GM19463 (cell line): ENCODE results near the gene KLHDC7B.

ENCODE experiments used
- ATAC-seq: cut with Tn5 transposase; IDR thresholded peaks from one replicate; pipeline ENCODE4 v1.9.1; 2021; ENCODE audit warnings: mild to moderate bottlenecking, moderate library complexity; ENCODE audit not compliant: unreplicated experiment

The KLHDC7B gene

DNA sequence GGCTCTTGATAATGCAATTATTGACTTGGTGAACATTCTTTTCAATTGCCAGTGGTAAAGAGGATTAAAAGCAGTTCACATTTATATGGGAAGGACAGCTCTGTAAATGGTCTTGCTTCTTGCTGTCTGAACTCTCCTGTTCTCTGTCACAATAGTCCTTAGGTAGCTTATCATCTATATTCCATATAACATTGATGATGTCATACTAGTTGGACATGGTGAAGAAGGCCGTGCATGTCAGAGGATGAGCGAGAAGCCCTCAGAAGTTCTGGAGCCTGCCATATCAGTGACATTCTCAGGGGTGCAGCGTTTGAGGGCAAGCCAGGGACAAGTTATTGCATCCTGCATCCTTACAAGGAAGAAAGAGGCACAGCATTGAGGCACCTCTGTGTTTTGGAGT is 39.5 kb downstream of the KLHDC7B start:
- no peak for ATAC-seq

DNA sequence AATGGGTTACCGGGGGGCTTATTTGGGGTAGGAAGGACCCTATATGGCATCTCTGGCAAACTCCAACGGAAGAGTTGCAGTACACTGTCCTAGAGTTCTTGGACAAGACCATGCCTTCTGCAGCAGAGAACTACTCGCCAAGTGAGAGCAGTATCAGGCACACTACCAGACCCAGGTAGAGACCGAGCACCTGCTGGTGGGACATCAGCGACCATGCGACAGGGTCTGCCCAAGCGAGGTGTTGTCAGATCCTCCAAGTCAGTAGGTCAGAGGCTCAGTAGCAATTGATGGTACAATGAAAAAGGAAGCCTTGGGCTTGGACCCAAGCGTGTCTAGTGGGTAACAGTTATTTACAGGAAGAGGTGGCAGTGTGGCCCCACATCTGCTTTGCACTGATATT is 40.1 kb downstream of the KLHDC7B start:
- no peak for ATAC-seq

DNA sequence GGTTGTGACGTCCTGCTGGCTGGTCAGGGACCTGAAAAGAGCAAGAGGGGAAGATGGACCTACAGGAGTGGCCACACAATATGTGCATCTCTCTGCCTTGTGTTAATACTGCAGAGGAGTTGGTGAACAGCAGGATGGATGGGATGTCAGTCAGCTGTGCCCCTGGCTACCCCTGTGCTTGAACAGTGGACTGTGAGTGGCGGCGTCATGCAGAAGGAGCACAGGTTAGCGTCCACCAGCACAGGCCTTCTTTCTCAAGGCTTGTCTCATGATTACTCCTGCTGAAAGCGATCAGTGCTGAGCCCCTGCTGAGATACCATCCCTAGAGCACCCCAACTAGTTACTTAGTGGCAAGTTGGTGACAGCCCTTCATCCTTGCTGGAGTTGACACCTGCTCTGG is 40.7 kb downstream of the KLHDC7B start:
- ATAC-seq, result no peak

DNA sequence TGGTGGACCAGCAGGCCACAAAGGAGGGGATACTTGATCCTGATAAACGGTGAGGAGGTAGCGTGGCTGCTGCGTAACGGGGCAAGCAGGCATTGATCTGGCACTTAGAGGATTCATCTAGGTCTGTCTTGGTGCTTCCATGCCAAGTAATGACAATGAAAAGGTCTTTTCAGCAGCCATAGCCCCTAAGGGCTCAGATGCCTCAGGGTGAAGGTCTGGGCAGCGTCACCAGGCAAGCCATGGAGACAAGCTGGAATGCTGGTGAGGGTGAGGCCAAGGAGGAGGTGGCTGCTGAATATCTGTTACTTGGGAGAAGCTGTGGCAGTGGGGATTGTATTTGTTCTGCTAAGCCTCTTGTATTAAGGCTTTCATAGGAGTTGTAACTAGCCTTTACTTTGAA is 41.7 kb downstream of the KLHDC7B start:
- no peak for ATAC-seq

DNA sequence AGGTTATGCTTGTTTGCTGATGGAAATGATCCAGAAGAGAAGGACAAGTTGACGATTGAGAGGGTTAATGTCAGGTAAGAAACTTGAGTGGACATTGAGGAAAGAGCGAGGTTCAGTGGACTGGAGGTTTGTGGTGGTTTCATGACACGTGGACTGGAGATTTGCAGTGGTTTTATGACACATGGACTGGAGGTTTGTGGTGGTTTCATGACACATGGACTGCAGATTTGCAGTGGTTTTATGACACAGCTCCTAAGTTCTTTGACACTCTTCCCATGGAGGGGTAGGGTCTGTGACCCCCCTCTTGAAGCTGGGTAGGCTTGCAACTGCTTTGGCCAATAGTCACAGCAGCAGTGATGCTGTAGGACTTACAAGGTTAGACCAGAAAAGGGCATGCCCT is 49.5 kb downstream of the KLHDC7B start:
- ATAC-seq, result no peak

DNA sequence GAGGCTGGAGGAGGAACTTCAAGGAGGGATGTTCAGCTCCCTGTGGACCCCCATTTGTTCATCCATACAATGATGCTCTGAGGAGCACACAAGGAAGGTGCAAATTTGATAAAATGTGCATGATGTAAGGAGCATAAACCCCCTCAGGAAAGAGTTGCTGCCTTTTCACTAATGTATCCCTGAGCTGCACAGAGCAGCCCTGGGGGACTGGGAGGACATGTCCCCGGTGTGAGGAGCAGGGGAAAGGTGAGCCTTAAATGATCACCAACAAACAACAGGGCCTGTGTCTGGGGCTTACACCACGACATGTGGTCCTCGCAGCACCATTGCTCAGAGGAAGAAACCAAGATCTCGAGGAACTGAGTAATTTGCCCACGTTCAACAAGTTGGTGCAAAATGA is 51.4 kb downstream of the KLHDC7B start:
- ATAC-seq, result no peak

DNA sequence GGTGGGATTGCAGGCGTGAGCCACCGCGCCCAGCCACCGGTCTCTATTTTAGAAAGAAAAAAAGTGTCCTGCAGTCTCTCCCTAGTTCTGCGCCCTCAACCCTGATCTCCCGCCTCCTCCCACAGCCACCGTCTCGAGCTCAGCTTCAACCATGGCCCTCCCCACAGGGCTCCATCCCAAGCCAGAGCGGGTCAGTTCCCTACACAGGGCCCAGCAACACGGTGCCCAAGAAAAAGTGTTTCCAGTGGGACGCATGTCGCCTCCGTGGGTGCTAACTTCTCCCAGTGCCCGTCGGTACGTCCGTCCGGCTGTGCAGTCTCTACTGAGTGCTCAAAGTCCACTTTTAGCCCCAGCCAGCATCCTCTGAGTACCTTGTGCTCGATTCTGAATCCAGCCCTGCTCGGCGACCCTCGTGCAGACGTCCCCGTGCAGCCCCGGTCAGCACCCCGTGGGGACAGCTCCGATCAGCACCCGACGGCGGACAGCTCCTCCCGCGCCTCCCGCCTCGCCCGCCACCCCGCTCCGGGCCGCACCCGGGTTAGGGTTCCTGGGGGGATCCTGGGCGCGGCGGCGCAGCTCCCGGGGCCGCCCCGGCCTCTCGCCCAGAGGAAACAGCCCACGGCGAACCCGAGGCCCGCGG is 54.2 kb downstream of the KLHDC7B start:
- ATAC-seq, result no peak

DNA sequence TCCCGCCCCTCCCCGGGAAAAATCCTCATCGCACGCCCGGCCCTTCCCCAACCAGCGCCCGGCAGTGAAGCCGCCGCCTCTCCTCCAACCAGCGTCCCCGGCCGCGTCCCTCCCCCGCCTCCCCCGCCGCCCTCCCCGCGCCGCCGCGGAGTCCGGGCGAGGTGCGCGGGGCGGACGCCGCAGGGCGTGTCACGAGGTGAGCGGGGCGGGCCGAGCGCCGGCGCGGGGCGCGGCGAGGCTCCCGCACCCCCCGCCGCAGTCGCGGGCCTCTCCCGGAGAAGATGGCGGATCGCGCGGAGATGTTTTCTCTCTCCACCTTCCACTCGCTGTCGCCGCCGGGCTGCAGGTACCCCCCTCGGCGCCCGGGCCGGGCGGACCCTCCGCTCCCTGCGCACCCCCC is 54.8 kb downstream of the KLHDC7B start, which contains the start of gene MAPK8IP2:
Gene MAPK8IP2, plus strand, starts transcription at position 256 of the 400 bp plus-strand sequence. Its CDS starts 26 bp downstream, at position 282.
- no peak for ATAC-seq
